Endodermal cell (in vitro differentiated cells): ENCODE data around the gene ROR1. TPM values are rescaled to one million over a fixed set of nuclear protein-coding genes. Genes with fewer than 3 reads are reported as not detected.

ENCODE experiments used
- DNase-seq: peaks from one replicate; pipeline ENCODE4 v3.0.0-alpha.2; 2017
- H3K27ac ChIP-seq: 2 replicates; pipeline ENCODE4 v1.5.1; 2013; ENCODE audit warnings: mild to moderate bottlenecking, low read depth, low read length, moderate library complexity
- H3K27me3 ChIP-seq: 2 replicates; pipeline ENCODE4 v1.6.1; 2013; ENCODE audit warnings: mild to moderate bottlenecking, low read length, moderate library complexity; ENCODE audit not compliant: insufficient read depth, control insufficient read depth, poor library complexity, severe bottlenecking
- H3K36me3 ChIP-seq: 2 replicates; pipeline ENCODE4 v1.7.0; 2013; ENCODE audit warnings: mild to moderate bottlenecking, low read length, moderate library complexity; ENCODE audit not compliant: control insufficient read depth, insufficient read depth
- H3K4me1 ChIP-seq: one replicate; pipeline ENCODE4 v1.7.0; 2013; ENCODE audit warnings: low read length; ENCODE audit not compliant: control insufficient read depth, insufficient read depth
- H3K4me3 ChIP-seq: 2 replicates; pipeline ENCODE4 v1.5.1; 2013; ENCODE audit warnings: mild to moderate bottlenecking, low read length, moderate library complexity
- H3K9ac ChIP-seq: 2 replicates; pipeline ENCODE4 v1.6.1; 2013; ENCODE audit warnings: mild to moderate bottlenecking, low read length, moderate library complexity; ENCODE audit not compliant: poor library complexity, severe bottlenecking; ENCODE audit errors: extremely low read depth
- H3K9me3 ChIP-seq: 2 replicates; pipeline ENCODE4 v1.6.1; 2013; ENCODE audit warnings: mild to moderate bottlenecking, low read length, moderate library complexity; ENCODE audit not compliant: control insufficient read depth
- H3K27ac Mint-ChIP-seq: 2 replicates; pipeline ENCODE4 v1.8.0; 2020; ENCODE audit warnings: mixed read lengths
- H3K27me3 Mint-ChIP-seq: 2 replicates; pipeline ENCODE4 v1.8.0; 2021; ENCODE audit warnings: mild to moderate bottlenecking, mixed read lengths; ENCODE audit not compliant: insufficient read depth
- H3K36me3 Mint-ChIP-seq: 2 replicates; pipeline ENCODE4 v1.8.0; 2020; ENCODE audit warnings: low read depth, mixed read lengths
- H3K4me1 Mint-ChIP-seq: 2 replicates; pipeline ENCODE4 v1.8.0; 2020; ENCODE audit warnings: mixed read lengths
- H3K4me3 Mint-ChIP-seq: 2 replicates; pipeline ENCODE4 v1.8.0; 2020; ENCODE audit warnings: mild to moderate bottlenecking, moderate library complexity, mixed read lengths
- H3K9me3 Mint-ChIP-seq: 2 replicates; pipeline ENCODE4 v1.8.0; 2020; ENCODE audit warnings: mild to moderate bottlenecking, mixed read lengths
- CTCF ChIP-seq: fragments of 200-600 bp; sonication (generic); conservative IDR thresholded peaks from 2 replicates; pipeline ENCODE4 v1.5.0; 2021; ENCODE audit warnings: antibody characterized with exemption, mild to moderate bottlenecking
- WGBS, 2 experiments: methylation state at CpG; one replicate each; pipeline versions ENCODE4 v1.1.5 to v1.1.7; 2013; ENCODE audit warnings: missing lambda C conversion rate in 2 of 2, mixed read lengths in 1 of 2; ENCODE audit not compliant: insufficient coverage in 1 of 2, insufficient read length in 1 of 2; 5-methylcytosine and 5-hydroxymethylcytosine counted together
- total RNA-seq, 2 donors: library from RNA; stranded (reverse); fragmentation: NEBNext Ultra II Directional in 1 of 2; extraction: Animal tissue kit (Norgen Biotek cat#: 25700) in 1 of 2; gene quantifications; 2 replicates in 1 of 2; 3 replicates in 1 of 2; pipeline ENCODE4 v1.2.1, GENCODE V29; 2021

Gene ROR1
- total RNA-seq, 2 donors from 2014 or later: 77.4 to 77.9 TPM

- H3K4me3 Mint-ChIP-seq: no peak overlapping the region
- H3K27me3 Mint-ChIP-seq: no peaks in the 10 kb centered on the region
- Histone ChIP-seq H3K27me3 (no peaks in the 10 kb centered on the region), H3K4me1 (peaks cover 20% of the 10 kb centered on the region), H3K9ac (no peak overlapping the region), H3K4me3 (no peak overlapping the region), H3K27ac (no peak overlapping the region), H3K9me3 (no peaks in the 10 kb centered on the region), H3K36me3 (no peaks in the 10 kb centered on the region)
- H3K27ac Mint-ChIP-seq: no peak overlapping the region
- peaks cover 82% of the 10 kb centered on the region for H3K4me1 Mint-ChIP-seq
- H3K36me3 Mint-ChIP-seq: peaks cover 11% of the 10 kb centered on the region
- 33 to 44% methylated on average over 2 to 3 of the region's 3 CpGs for WGBS, 2 experiments
- H3K9me3 Mint-ChIP-seq: no peaks in the 10 kb centered on the region
- no peak for DNase-seq
- TF ChIP-seq CTCF: no peak
Measured at GRCh38 chr1:63780565-63780964, 6.7 kb downstream of the ROR1 start.

GRCh38 chr1:63782982-63783381, 9.2 kb downstream of the ROR1 start:
- DNase-seq: no peak
- Mint-ChIP-seq H3K27me3 (no peaks in the 10 kb centered on the region), H3K36me3 (peaks cover 11% of the 10 kb centered on the region), H3K9me3 (no peaks in the 10 kb centered on the region), H3K27ac (peak overlapping the region; percentile 48), H3K4me3 (no peak overlapping the region), H3K4me1 (peaks cover 80% of the 10 kb centered on the region)
- peaks cover 27% of the 10 kb centered on the region for H3K4me1 ChIP-seq
- no peak overlapping the region for H3K9ac ChIP-seq
- no peaks in the 10 kb centered on the region for H3K27me3 ChIP-seq
- H3K9me3 ChIP-seq: no peaks in the 10 kb centered on the region
- H3K27ac ChIP-seq: peak overlapping the region; percentile 21
- 0 to 34% methylated on average over 1 to 2 of the region's 2 CpGs for WGBS, 2 experiments
- no peak for TF ChIP-seq CTCF
- H3K36me3 ChIP-seq: no peaks in the 10 kb centered on the region
- H3K4me3 ChIP-seq: no peak overlapping the region

- TF ChIP-seq CTCF: no peak
- no peaks in the 10 kb centered on the region for H3K27me3 ChIP-seq
- peaks cover 11% of the 10 kb centered on the region for H3K36me3 Mint-ChIP-seq
- no peak overlapping the region for H3K9ac ChIP-seq
- H3K4me1 ChIP-seq: peaks cover 32% of the 10 kb centered on the region
- no peak overlapping the region for H3K4me3 ChIP-seq
- H3K36me3 ChIP-seq: no peaks in the 10 kb centered on the region
- H3K4me3 Mint-ChIP-seq: no peak overlapping the region
- H3K4me1 Mint-ChIP-seq: peaks cover 81% of the 10 kb centered on the region
- no peak for DNase-seq
- no peak overlapping the region for H3K27ac ChIP-seq
- H3K27ac Mint-ChIP-seq: no peak overlapping the region
- no peaks in the 10 kb centered on the region for H3K9me3 Mint-ChIP-seq
- H3K27me3 Mint-ChIP-seq: no peaks in the 10 kb centered on the region
- no peaks in the 10 kb centered on the region for H3K9me3 ChIP-seq
Measured at GRCh38 chr1:63784083-63784482, 10.3 kb downstream of the ROR1 start.
